ENCODE results near the gene PUM1. TPM values are rescaled to one million over a fixed set of nuclear protein-coding genes. Genes with fewer than 3 reads are reported as not detected.
A peak's percentile ranks its signal among the peaks of the same experiment; 100 is the strongest.

Gene PUM1
- total and polyA plus RNA-seq, 10 of the 15 experiments (the other 5 are each of a cell fraction or from before 2014, with no cell fraction given), result 21.4 to 75.3 (median 42.4) TPM

GRCh38 chr1:31032266-31032665, 33.3 kb downstream of the PUM1 start:
- peaks cover 89% of the 10 kb centered on the region for H3K79me2 ChIP-seq (ENCODE audit: control insufficient read depth, insufficient read depth, low read length)
- WGBS (ENCODE audit: insufficient coverage, insufficient replicate concordance, low lambda C conversion rate, missing lambda C conversion rate), result 29% methylated on average over 1 of the region's 1 CpG
- POLR2A ChIA-PET, result interaction anchor here (0.6 kb wide), 1 partner anchor 1815 kb away, joined by 4 read pairs; no protein-coding TSS in a partner anchor
- CTCF ChIA-PET, result no interaction called here
- DNase-seq (ENCODE audit: low read depth, low spot score) (no peak), FAIRE-seq (no peak), ATAC-seq (no peak)
- in situ Hi-C loops (cut with MboI), result no loop called here
- peaks cover 1 to 6% of the 10 kb centered on the region in 2 experiments; a peak in 3 of 4 replicates for H3K36me3 ChIP-seq (ENCODE audit: control insufficient read depth in 2 of 2, insufficient read depth in 2 of 2, low read length in 1 of 2)
- BruUV-seq (replicated peaks), result no TSS peak
- no peak overlapping the region for H3K27ac ChIP-seq (ENCODE audit: control insufficient read depth, insufficient read depth)
- no peak overlapping the region for H3K4me2 ChIP-seq (ENCODE audit: control insufficient read depth, insufficient read depth)
- no peak overlapping the region for H3K9ac ChIP-seq (ENCODE audit: control insufficient read depth, insufficient read depth, low read length)
- TF ChIP-seq KDM1A (IDR thresholded peaks at IDR 0.05; ENCODE audit: borderline replicate concordance) (no peak), PKNOX1 (IDR thresholded peaks at IDR 0.05) (0 out of 2 replicates have a peak, but pooled peaks have one; percentile 26), TCF3 (IDR thresholded peaks at IDR 0.05; ENCODE audit: borderline replicate concordance, insufficient read depth, low read depth, low read length) (no peak), SPI1 (IDR thresholded peaks at IDR 0.05; ENCODE audit: borderline replicate concordance, insufficient read depth, low read depth, low read length) (peak; percentile 58; the same call in 1 of the 2 replicates)
- peaks cover 11% of the 10 kb centered on the region; the same call in 1 of the 2 replicates for H4K20me1 ChIP-seq (ENCODE audit: control insufficient read depth, insufficient read depth)
- H2AFZ ChIP-seq (ENCODE audit: control insufficient read depth, low read depth, low read length), result no peak overlapping the region
- H3K27me3 ChIP-seq (replicated peaks in 1 of 2; ENCODE audit: control insufficient read depth in 2 of 2, insufficient read depth in 2 of 2, low read length in 1 of 2), result no peaks in the 10 kb centered on the region
- peaks cover 20% of the 10 kb centered on the region for H3K4me1 ChIP-seq (ENCODE audit: control insufficient read depth, insufficient read depth, low read length)
- SMC1A ChIA-PET (ENCODE audit: uncharacterized antibody, unreplicated experiment), result interaction anchor here (1.7 kb wide), 1 partner anchor 13 kb away, joined by 6 read pairs; no protein-coding TSS in a partner anchor
- RAD21 ChIA-PET (ENCODE audit: unreplicated experiment), result no interaction called here
- no peak overlapping the region for H3K4me3 ChIP-seq
- intact Hi-C loops (cut with micrococcal nuclease; ENCODE audit: unreplicated experiment), result no loop called here
- no peaks in the 10 kb centered on the region for H3K9me3 ChIP-seq (replicated peaks; ENCODE audit: control insufficient read depth, insufficient read depth, low read length)

Measured in GM12878 (cell line).